ENCODE data around the gene ABCG8.

GRCh38 chr2:43896906-43897305 is 58.1 kb downstream of the ABCG8 start:
- TF ChIP-seq CTCF (IDR thresholded peaks at IDR 0.05; ENCODE audit: borderline replicate concordance, extremely low read depth, low read length, poor library complexity, severe bottlenecking) (no peak), EZH2 (IDR thresholded peaks at IDR 0.05; ENCODE audit: borderline replicate concordance, low read depth, low read length, severe bottlenecking) (no peak)

Data from DND-41 (cell line).